Effector CD4-positive, alpha-beta T cell (primary cell): ENCODE measurements around the gene ABL2.

Experiments
- DNase-seq: peaks from one replicate; pipeline ENCODE4 v3.0.0-alpha.2; 2020

ABL2 gene

DNA sequence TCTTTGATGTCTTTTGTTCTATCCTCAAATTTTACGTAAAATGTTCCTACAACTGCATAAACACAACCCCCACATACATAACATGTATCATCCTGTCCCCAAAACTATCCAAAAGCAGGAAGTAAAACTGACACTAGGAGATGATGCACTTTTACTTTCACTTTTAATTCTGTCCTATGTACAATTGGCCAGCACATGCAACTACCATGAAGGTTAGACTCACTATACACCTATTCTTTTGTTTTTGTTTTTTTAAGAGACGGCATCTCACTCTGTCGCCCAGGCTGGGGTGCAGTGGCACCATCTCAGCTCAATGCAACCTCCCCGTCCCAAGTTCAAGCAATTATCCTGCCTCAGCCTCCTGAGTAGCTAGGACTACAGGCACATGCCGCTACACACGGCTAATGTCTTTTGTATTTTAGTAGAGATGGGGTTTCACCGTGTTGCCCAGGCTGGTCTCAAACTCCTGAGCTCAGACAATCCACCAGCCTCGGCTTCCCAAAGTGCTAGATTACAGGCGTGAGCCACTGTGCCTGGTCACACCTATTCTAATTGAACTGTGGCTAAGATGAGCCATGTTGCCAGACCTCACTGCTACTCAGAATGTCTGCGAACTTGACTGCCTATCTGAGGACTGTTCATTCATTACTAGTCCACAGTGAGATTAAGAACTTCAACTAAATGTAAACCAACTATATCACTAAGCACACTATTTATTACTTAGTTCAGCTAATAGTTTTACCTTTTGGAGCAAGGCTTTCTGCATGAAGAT is 99.6 kb downstream of the ABL2 start:
- no peak for DNase-seq

DNA sequence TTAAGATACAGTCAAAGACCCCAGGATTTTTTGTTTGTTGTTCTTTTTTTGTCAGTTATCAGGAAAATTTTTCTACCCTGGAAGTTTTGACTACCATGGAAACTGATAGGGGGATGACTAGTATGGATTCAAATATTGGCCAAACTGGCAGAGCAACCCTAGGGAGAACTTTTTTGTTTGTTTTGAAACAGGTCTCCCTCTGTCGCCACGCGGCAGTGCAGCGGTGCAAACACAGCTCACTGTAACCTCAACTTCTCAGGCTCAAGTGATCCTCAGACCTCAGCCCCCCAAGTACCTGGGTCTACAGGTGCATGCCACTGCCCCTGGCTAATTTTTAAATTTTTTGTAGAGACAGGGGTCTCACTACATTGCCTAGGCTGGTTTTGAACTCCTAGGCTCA is 101.0 kb downstream of the ABL2 start:
- no peak for DNase-seq

DNA sequence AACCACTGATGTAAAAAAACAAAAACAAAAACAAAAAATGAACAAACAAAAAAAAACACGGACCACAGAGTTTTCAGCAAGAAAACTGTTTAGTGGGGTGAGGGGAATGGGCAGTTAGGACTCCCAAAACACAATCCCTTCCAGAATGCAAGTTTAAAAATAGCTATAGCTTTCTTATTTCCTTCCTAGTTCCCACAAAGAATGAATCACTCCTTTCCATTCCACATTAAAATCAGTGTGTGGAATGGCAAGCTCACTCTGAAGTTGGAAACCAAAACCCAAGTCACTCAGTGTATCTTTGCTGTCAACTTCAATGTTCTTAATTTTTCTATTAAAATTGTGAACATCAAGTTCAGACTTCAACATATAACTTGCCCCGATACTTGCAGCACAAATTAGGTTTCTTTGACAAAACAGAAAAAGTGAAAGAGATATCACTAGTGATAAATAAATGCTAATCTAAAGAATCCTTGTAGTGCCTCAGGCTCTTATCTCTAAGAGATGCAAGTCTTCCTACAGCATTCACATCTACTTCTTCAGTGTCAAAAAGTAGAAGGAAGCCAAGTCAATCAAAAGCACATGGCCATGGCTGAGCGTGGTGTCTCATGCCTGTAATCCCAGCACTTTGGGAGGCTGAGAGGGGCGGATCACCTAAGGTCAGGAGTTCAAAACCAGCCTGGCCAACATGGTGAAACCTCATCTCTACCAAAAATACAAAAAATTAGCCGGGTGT is 102.1 kb downstream of the ABL2 start:
- no peak for DNase-seq

DNA sequence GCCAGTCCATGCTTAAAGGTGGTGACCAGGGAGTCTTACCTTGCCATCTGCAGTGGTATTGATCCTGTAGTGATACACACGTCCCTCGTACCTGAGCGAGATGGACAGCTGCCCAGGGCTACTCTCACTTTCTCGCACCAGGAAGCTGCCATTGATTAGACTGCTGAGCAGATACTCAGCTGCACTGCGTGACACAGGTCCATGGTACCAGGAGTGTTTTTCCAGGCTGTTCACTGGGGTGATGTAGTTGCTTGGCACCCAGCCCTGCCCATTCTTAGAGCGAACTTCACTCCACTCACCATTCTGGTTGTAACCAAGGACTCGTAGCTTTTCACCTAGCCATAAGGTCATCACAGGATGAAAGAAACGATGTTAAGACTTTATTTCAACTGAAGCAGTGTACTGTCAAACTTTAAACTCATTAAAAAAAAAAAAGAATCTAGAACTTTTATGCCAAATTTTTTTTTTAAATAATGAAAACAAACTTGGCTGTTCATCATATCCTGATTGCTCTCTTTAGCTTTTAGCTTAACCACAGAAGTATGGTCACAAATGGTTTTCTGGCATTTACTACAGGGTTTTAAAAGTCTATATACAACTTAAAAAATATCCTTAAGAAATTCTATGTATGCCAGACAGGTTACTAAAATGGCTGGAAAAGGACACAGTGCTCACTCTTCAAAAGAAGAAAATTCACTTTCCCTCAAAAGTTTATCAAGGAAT is 103.0 kb downstream of the ABL2 start:
- no peak for DNase-seq

DNA sequence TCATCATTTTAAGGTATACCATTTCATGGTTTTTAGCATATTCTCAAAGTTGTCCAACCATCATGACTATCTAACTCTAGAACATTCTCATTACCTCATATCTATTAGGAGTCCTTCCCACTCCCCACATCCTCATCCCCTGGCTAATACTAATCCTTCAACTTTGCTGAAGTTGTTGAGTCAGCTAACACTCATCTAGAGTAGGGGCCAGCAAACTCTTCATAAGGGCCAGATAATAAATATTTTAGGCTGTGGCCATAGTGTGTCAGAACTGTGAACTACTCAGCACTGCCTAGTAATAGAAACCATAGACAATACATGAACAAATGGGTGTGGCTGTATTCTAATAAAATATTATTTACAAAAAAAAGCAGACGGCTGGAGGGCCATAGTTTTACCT is 104.6 kb downstream of the ABL2 start:
- DNase-seq, result no peak

DNA sequence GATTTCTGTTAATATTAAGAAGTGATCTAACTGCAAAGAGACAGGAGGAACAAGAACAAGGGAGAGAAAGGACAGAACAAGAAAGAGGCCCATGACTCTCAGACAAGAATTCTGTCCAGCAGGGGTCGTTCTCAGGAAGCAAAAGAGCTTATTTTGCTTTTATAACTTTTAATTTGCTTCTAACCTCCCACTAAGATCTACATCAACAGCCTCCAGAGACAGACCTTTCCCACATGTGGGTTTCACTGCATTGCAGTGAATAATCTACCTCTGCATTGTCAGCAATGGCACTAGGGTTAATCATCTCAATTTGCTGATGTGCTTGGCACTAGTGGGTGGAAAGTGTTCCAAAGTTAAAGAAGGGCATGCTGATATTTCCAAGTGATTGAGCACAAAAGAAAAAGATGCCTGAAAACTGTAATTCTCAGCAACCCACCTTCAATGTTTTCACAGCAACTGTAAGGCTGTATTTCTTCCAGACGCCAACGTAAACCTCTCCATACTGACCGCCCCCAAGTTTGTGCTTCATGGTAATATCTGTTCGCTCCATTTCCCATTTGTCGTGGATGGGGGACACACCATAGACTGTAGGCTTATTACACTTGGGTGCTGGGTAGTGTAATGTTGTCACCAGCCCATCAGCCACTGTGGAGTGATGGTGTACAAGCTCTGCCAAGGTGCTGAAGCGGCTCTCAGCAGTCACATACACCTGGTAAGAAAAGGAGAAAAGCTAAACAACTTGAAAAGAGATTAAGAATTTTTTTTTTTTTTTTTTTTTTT is 108.1 kb downstream of the ABL2 start:
- DNase-seq, result peak; percentile 17

DNA sequence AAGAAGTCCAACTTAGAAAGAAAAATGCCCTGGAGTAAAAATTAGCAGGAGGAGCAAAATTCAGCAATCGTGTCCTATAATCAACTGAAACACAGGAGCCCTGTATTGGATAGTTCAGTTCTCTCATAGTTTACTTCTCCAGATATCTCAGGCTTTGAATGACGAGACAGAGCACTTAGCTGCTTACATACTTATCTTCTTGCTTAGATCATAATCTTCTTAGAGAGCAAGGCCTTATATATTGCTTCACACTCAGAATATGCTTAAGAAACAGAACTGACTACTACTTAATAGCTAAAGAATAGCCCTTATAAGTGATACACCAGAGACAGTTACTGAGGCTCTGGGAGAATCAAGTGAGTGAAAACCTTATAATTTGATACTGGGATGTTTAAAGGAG is 108.7 kb downstream of the ABL2 start:
- no peak for DNase-seq

DNA sequence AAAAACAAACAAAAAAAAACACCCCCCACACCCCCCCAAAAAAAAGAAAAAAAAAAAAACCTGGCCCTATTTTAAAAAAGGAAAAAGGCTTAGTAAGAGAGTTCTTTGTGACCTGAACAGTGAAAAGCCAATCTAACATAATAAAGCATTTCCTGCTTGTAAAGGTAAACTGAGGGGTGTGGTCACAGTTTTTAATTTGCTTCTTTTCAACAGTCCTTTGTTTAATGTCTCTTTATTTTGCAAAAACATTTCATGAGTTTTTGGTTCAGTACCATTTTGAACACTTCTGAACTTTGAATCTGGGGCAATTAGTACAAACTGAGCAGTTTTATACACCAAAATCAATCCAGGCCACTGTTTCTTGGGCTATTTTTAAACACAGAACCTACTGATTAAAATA is 110.0 kb downstream of the ABL2 start:
- DNase-seq, result no peak

DNA sequence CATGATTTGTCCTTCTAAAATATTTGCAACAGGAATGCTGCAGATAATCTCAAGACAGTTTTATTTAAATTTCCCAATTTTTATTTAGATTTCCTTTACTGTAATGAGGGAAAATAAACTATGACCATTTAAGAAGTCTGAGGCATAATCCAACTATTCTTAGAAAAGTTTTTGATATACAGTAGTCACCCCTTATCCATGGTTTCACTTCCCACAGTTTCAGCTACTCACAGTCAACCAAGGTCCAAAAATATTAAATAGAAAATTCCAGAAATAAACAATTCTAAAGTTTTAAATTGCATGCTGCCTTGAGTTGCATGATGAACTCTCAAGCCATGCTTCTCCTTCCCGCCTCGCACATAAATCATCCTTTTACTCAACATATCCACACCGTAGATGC is 114.3 kb downstream of the ABL2 start:
- DNase-seq, result no peak

DNA sequence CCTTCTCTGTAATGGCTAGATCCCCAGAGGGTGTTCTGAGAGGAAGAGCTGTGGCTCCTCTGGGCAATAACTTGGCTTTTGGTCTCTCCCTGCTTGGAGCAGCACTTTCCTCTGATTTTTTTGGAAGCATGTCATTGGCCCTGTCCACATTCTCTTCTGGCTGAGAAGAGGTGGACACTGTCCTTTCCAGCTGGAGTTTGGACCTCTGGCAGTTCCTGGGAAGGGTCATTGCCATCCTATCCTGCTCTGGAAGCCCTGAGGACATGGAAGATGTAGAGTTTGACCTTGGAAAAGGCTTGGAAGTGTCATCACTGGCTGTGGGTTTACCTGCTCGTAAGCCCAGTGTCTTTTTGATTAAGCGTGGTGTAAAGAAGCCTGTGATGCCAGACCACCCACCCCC is 120.8 kb downstream of the ABL2 start:
- no peak for DNase-seq

DNA sequence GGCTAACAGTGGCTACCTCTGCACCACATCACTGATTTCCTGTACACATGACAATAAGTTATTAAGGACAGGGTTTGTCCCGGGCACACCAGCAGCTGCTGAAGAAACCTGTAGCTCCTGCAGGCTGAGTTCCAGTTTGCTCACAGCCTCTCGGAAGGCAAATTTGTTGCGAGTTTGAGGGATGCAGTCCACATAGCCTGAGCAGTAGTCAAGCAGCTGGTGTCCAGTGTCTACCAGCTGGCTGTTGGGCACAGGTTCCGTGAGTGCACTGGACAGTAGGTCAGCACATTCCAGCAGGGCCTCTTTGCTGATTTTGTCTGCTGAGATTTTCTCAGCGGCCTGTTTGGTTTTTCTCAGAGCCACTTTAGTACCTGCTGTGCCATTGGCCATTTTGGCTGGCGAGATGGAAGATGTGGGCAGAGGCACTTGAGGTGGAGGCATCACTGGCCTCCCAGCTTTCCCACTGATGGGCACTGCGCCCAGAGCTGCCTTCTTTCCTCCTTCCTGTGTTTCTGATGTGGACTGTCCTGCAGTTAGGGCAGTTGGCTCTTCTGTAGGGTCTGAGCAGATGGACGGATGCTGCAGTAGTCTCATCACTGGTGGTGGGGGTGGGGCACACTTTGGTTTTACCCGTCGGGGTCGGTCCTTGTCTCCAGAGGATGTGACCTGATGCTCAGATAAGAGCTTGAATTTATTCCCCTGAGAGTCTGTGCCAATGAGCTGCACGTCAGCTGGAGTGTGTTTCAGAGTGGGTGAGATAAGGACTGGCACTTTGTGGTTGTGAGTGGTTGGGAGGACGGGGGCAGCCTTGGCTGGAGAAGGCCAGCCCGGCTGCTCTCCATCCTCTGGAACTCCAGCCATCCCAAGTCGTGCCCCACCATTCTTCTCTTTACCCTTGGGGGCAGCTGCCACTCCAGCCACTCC is 121.5 kb downstream of the ABL2 start:
- no peak for DNase-seq

DNA sequence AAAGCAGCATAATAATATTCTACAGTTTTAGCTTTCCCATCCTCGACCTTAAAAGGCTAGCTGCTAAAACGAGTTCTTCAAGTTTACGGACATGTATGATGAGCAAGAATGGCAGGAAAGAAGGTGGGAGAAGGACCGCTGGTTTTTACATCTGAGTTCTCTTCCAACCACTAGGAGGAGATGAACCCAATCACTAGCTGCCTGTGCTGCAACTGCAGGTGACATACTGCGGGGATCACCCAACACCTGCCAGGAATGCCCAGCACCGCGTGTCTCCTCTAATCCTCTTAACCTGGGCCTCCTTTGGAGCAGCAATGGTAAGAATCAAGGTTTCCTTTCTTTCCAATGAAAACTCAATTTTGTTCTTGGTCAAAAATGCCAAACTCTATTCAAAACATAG is 124.1 kb downstream of the ABL2 start:
- DNase-seq, result no peak

DNA sequence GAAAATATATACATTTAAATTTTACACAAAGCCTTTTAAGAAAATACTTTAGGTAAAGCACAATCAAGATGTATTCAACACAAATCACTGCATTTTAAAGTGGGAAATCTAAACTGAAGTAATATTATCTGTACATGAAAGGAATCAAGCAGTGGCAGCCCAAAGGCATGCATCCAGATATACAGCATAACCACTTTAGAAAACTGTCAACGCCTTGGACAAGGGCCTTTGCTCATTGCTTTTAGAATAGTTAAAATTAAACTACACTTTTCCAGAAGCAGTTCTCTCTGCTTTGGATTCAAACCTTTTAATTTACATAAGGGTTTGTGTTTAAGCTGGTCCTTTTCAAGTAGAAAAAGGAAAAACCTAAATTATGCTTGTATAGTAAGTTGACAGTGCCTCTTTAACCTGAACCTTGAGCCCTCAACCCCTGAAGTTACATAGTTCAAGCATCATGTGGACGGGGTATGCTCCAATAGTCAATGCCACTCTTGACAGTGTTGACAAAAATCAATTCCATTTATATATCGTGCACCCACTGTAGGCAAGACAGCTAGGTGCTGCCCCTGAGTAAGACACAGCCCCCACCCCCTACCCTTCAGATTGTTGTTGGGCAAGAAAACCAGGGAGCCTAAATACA is 124.7 kb downstream of the ABL2 start:
- DNase-seq, result no peak

DNA sequence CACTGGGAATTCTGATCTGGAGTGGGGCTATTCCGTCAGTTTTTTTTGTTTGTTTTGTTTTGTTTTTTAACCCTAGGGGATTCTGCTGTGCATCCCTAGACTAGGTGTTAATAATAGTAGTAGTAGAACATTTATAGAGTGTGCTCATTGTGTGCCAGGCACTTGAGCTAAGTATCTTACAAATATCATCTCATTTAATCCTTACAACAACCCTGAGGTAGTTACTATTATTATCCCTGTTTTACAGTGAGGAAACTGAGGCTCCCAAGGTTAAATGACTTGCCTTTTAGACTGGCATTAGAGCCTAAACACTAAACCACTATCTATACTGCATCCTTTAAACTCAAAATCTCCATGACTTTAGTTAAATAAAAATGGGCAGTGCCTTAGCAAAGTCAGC is 125.5 kb downstream of the ABL2 start:
- no peak for DNase-seq

DNA sequence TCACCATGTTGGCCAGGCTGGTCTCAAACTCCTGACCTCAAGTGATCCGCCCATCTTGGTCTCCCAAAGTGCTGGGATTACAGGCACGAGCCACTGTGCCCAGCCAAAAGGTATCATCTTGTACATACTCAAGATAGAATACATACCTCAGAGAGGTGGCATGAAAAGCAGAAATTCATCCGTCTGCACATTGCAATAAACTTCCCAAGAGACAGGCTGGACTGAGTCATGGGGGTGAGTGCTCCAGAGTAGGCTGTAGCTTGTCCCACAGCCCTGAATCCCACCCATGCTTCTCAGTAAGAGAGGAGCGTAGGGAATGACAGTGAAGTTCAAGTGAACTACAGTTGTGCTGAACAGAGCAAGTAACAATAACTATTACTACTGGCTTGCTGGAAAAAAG is 127.9 kb downstream of the ABL2 start:
- no peak for DNase-seq

DNA sequence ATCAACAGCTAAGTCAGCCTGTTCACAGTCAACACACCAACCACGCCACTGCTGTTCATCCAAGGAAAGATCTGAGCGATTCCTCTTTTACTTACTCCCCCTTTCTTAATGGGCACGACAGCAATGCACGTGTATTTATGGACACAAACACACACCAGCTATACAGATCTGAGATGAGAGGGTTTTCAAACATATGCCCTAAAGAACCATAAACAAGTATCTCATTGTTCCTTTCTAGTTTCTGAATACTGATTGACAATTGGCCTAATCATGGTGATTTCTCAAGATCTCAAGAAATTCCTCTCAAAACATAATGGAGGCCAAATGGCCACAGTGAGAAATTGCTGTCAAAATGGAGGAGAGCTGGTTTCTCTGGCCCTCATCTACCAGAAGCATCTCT is 129.6 kb downstream of the ABL2 start:
- no peak for DNase-seq

DNA sequence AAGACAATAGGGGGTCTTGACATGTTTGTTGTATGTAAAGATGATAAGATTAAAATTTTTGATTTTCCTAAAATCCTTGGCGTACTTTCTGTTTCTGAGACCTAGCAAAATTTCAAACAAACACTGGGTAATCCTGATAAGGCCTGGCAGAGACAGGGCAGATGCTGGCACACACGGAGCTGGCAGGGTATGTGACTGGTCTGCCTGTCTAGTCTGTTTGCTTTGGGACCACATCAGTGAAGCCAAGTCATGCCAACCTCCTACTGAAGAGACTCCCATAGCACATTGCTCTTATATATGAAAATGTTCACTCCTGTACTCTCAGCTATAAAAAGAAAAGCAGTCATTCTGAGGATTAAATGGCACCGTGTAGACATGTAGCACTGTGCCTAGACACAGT is 133.6 kb downstream of the ABL2 start:
- DNase-seq, result no peak

DNA sequence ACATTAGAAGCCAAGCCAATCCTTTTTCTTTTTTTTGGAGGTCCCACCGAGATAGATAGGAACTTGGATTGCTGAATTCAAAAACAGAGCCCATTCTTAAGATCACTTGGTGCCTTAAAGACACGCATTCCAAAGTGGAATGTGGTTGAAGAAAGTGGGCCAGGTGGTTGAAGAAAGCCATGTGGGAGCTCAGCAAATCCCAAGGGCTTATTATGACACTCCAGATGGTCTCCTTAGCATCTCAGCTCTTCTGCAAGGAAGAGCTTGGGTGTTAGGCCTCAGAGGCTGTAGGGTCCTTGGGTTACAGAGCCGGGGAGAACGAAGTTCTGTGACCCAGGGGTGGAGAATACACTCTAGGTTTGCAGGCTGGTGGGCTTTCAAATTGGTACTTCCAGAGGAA is 134.1 kb downstream of the ABL2 start:
- DNase-seq, result no peak

DNA sequence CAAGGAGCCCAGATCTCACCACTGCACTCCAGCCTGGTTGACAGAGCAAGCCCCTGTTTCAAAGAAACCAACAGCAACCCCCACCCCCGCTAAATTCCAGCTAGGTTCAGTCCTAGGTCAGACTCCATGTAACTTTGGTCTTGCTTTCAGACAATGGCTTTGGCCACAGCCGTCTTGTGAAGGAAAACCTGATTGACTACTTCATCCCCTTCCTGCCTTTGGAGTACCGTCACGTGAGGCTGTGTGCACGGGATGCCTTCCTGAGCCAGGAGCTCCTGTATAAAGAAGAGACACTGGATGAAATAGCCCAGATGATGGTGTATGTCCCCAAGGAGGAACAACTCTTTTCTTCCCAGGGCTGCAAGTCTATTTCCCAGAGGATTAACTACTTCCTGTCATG is 134.7 kb downstream of the ABL2 start:
- DNase-seq, result no peak

DNA sequence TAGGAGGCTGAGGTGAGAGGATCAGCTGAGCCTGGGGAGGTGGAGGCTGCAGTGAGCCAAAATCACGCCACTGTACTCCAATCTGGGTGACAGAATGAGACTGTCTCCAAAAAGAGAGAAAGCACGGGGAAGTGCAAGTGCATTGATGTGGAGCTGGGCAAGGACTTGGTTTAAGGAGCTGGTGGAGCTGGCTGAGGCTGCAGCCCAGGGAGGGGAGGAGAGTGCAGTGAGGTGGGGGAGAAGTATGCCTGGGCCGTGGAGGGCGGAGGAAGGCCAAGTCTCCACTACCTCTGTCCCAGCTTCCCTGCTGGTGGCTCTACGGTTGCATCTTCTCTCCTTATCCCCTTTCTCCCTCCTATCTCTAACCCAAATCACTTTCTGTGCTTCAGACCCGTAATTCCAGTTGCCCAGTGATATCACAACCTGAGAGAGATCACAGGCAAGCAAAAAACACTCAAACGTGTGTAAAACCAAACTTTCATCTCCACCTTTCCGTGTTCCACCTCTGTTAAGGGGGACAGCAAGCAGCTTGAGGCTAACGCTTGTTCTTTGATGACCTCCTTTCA is 136.5 kb downstream of the ABL2 start:
- DNase-seq, result no peak

DNA sequence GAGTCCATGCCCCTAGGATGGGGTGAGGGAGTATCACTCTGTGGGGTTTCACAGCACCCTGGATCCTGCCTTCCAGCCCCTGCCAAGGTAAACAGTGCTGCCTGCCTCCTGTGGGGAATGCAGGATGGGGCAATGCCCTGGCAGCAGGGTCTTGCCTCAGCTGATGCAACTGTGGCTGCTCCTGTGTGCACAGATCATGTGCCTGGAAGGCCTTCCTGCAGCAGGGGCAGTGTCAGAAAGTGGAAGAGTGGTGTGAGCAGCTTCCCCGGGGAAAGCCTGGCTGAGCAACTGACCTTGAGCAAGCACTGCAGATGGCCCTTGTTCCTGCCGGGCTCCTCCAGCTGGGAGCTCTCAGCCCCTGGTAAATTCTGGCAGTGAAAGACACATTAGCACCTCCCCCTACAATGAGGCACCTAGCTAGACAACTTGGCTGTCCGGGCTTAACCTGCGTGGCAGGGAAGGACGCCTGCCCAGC is 137.7 kb downstream of the ABL2 start:
- DNase-seq, result no peak
